Fibroblast of lung (primary cell): ENCODE measurements around the gene TMEM14C. TPM values are rescaled to one million over a fixed set of nuclear protein-coding genes. Genes with fewer than 3 reads are reported as not detected.
"Not testable (repeated sequence)": the region's sequence is repeated elsewhere in the genome, so short reads cannot be mapped to it uniquely, and the experiment has no call there.

ENCODE experiments used
- DNase-seq, 2 donors: peaks; one replicate each; pipeline versions ENCODE4 v3.0.0 to v3.0.0-alpha.2; 2010; ENCODE audit warnings: low read depth in 2 of 2
- H2AFZ ChIP-seq: 2 replicates; pipeline ENCODE4 v1.5.1; 2012; ENCODE audit warnings: low read length, control low read depth, inconsistent platforms
- H3K27ac ChIP-seq: 2 replicates; pipeline ENCODE4 v1.5.1; 2011; ENCODE audit warnings: low read length, control low read depth; ENCODE audit not compliant: insufficient read depth
- H3K27me3 ChIP-seq: 2 replicates; pipeline ENCODE4 v1.5.1; 2011; ENCODE audit warnings: mild to moderate bottlenecking, low read length; ENCODE audit not compliant: control insufficient read depth, insufficient read depth
- H3K36me3 ChIP-seq: 2 replicates; pipeline ENCODE4 v1.5.1; 2011; ENCODE audit warnings: low read length; ENCODE audit not compliant: control insufficient read depth, insufficient read depth
- H3K4me1 ChIP-seq: 2 replicates; pipeline ENCODE4 v1.5.1; 2011; ENCODE audit warnings: low read length; ENCODE audit not compliant: control insufficient read depth, insufficient read depth; ENCODE audit errors: extremely low read depth
- H3K4me2 ChIP-seq: 2 replicates; pipeline ENCODE4 v1.5.1; 2011; ENCODE audit warnings: low read length, control low read depth; ENCODE audit not compliant: insufficient read depth; ENCODE audit errors: extremely low read depth
- H3K4me3 ChIP-seq, 4 experiments: fragments of 200-600 bp in 1 of 4; sonication (generic) in 1 of 4; replicated peaks in 1 of 4; 2 replicates each; pipeline ENCODE4 v1.5.1; 2011 to 2016; ENCODE audit warnings: low read length in 4 of 4, low read depth in 3 of 4, mild to moderate bottlenecking in 3 of 4, control low read depth in 2 of 4, inconsistent platforms in 1 of 4, mixed read lengths in 1 of 4; ENCODE audit not compliant: insufficient read depth in 1 of 4; ENCODE audit errors: control extremely low read depth in 1 of 4
- H3K79me2 ChIP-seq: 2 replicates; pipeline ENCODE4 v1.5.1; 2012; ENCODE audit warnings: mild to moderate bottlenecking, low read length, inconsistent platforms; ENCODE audit not compliant: control insufficient read depth, insufficient read depth
- H3K9ac ChIP-seq: 2 replicates; pipeline ENCODE4 v1.5.1; 2011; ENCODE audit warnings: mild to moderate bottlenecking, low read length, control low read depth; ENCODE audit not compliant: insufficient read depth
- H3K9me3 ChIP-seq: 2 replicates; pipeline ENCODE4 v1.5.1; 2012; ENCODE audit warnings: low read depth, low read length; ENCODE audit not compliant: control insufficient read depth, insufficient read depth
- H4K20me1 ChIP-seq: 2 replicates; pipeline ENCODE4 v1.5.1; 2011; ENCODE audit warnings: low read length; ENCODE audit not compliant: control insufficient read depth, insufficient read depth; ENCODE audit errors: extremely low read depth
- CTCF ChIP-seq, 2 donors: IDR thresholded peaks in 1 of 2; conservative IDR thresholded peaks in 1 of 2; 1 replicate in 1 of 2; 2 replicates in 1 of 2; pipeline ENCODE4 v1.5.1; 2011 to 2012; ENCODE audit warnings: low read length in 2 of 2, control low read depth in 1 of 2, inconsistent platforms in 1 of 2, low read depth in 1 of 2, mild to moderate bottlenecking in 1 of 2
- EZH2 ChIP-seq: IDR thresholded peaks from 2 replicates; pipeline ENCODE4 v1.5.1; 2012; ENCODE audit warnings: low read length, control low read depth, mild to moderate bottlenecking; ENCODE audit errors: missing control alignments
- polyA plus RNA-seq, 2 donors: library from polyadenylated mRNA; depleted of rRNA in 1 of 2; stranded (reverse) in 1 of 2; unstranded in 1 of 2; fragments of >200 nt; gene quantifications; 2 replicates each; pipeline ENCODE4 v1.2.1, GENCODE V29; 2011 to 2012; ENCODE audit warnings: missing spikeins in 1 of 2
- total RNA-seq: library from RNA; depleted of rRNA; stranded (reverse); fragments of >200 nt; gene quantifications from 2 replicates; pipeline ENCODE4 v1.2.1, GENCODE V29; 2014

TMEM14C gene
- total and polyA plus RNA-seq, 2 donors (not counting 1 experiment from before 2014, with no cell fraction given), result 123 to 246 TPM

- H3K27me3 ChIP-seq, result no peaks in the 10 kb centered on the region
These were observed 3.4 kb upstream of the TMEM14C start for GRCh38 chr6:10719296-10719963.

GRCh38 chr6:10719964-10720264 is 3.0 kb upstream of the TMEM14C start:
- H3K27me3 ChIP-seq, result no peaks in the 10 kb centered on the region
- no peak overlapping the region for H3K27ac ChIP-seq
- no peaks in the 10 kb centered on the region for H3K4me1 ChIP-seq
- no peak for TF ChIP-seq EZH2
- no peak for TF ChIP-seq CTCF (conservative IDR thresholded peaks at IDR 0.05 in 1 of 2, IDR thresholded peaks at IDR 0.05 in 1 of 2; ENCODE audit: low read depth in 1 of 2, low read length in 2 of 2)
- peaks cover 13% of the 10 kb centered on the region for H3K79me2 ChIP-seq
- peak overlapping the region; percentile 30 for H3K9ac ChIP-seq
- no peaks in the 10 kb centered on the region for H3K36me3 ChIP-seq
- peak overlapping the region; percentile 51 for H3K4me2 ChIP-seq
- no peaks in the 10 kb centered on the region for H4K20me1 ChIP-seq
- peak in 1 of 2 donors; percentile 22 for DNase-seq
- peak overlapping the region; percentile 63 for H2AFZ ChIP-seq
- H3K4me3 ChIP-seq, result peak overlapping the region; percentile 31 to 67 (median 36)
- no peaks in the 10 kb centered on the region for H3K9me3 ChIP-seq

More at GRCh38 chr6:10719296-10719963, 3.4 kb upstream of the TMEM14C start:
- H3K27ac ChIP-seq, result no peak overlapping the region
- H3K4me3 ChIP-seq, result peak overlapping the region in 2 of 4 experiments; percentile 31 to 67
- no peak overlapping the region for H3K9ac ChIP-seq
- peaks cover 10% of the 10 kb centered on the region for H3K79me2 ChIP-seq
- no peaks in the 10 kb centered on the region for H3K9me3 ChIP-seq
- no peaks in the 10 kb centered on the region for H4K20me1 ChIP-seq
- DNase-seq, result peak in 1 of 2 donors; percentile 25
- no peak overlapping the region for H2AFZ ChIP-seq
- TF ChIP-seq CTCF (conservative IDR thresholded peaks at IDR 0.05 in 1 of 2, IDR thresholded peaks at IDR 0.05 in 1 of 2; ENCODE audit: low read depth in 1 of 2, low read length in 2 of 2), result no peak
- no peak for TF ChIP-seq EZH2
- H3K4me1 ChIP-seq, result no peaks in the 10 kb centered on the region
- H3K4me2 ChIP-seq, result no peak overlapping the region
- H3K36me3 ChIP-seq, result no peaks in the 10 kb centered on the region

- Histone ChIP-seq H3K27ac (no peak overlapping the region), H3K27me3 (no peaks in the 10 kb centered on the region), H3K4me3 (peak overlapping the region; percentile 33 to 67 (median 44)), H3K79me2 (peaks cover 13% of the 10 kb centered on the region), H4K20me1 (no peaks in the 10 kb centered on the region), H3K9me3 (no peaks in the 10 kb centered on the region), H3K4me1 (no peaks in the 10 kb centered on the region), H2AFZ (peak overlapping the region; percentile 63), H3K36me3 (no peaks in the 10 kb centered on the region), H3K9ac (peak overlapping the region; percentile 30), H3K4me2 (peak overlapping the region; percentile 51)
- TF ChIP-seq EZH2, result no peak
- TF ChIP-seq CTCF (conservative IDR thresholded peaks at IDR 0.05 in 1 of 2, IDR thresholded peaks at IDR 0.05 in 1 of 2; ENCODE audit: low read depth in 1 of 2, low read length in 2 of 2), result no peak
- peak; percentile 12 to 26 for DNase-seq
These were observed 2.5 kb upstream of the TMEM14C start for GRCh38 chr6:10720265-10720959.

GRCh38 chr6:10720960-10721849 is 1.7 kb upstream of the TMEM14C start:
- H3K4me1 ChIP-seq, H3K9ac ChIP-seq, H3K27me3 ChIP-seq, DNase-seq, H4K20me1 ChIP-seq, H3K36me3 ChIP-seq, H3K9me3 ChIP-seq, H3K27ac ChIP-seq: not testable (repeated sequence)
- Histone ChIP-seq H3K79me2 (peaks cover 13% of the 10 kb centered on the region), H3K4me2 (peak overlapping the region; percentile 42), H3K4me3 (peak overlapping the region in 2 of 4 experiments; percentile 10 to 67), H2AFZ (peak overlapping the region; percentile 16)
